AG09319 (cell line): ENCODE data around the gene MEF2C.

Source experiments
- DNase-seq: peaks from one replicate; pipeline ENCODE4 v3.0.0-alpha.2; 2010; ENCODE audit warnings: low read depth; ENCODE audit errors: extremely low read depth
- TF ChIP-seq, protein P1 (sequence below): IDR thresholded peaks from 2 replicates; pipeline ENCODE4 v1.5.1; 2011; ENCODE audit warnings: low read depth, mild to moderate bottlenecking, inconsistent platforms, low read length, moderate library complexity

Gene MEF2C

GRCh38 chr5:88724201-88724600 lies 158.8 kb downstream of the MEF2C start:
- TF ChIP-seq, protein P1, sequence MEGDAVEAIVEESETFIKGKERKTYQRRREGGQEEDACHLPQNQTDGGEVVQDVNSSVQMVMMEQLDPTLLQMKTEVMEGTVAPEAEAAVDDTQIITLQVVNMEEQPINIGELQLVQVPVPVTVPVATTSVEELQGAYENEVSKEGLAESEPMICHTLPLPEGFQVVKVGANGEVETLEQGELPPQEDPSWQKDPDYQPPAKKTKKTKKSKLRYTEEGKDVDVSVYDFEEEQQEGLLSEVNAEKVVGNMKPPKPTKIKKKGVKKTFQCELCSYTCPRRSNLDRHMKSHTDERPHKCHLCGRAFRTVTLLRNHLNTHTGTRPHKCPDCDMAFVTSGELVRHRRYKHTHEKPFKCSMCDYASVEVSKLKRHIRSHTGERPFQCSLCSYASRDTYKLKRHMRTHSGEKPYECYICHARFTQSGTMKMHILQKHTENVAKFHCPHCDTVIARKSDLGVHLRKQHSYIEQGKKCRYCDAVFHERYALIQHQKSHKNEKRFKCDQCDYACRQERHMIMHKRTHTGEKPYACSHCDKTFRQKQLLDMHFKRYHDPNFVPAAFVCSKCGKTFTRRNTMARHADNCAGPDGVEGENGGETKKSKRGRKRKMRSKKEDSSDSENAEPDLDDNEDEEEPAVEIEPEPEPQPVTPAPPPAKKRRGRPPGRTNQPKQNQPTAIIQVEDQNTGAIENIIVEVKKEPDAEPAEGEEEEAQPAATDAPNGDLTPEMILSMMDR = peak; percentile 8
- no peak for DNase-seq

DNA sequence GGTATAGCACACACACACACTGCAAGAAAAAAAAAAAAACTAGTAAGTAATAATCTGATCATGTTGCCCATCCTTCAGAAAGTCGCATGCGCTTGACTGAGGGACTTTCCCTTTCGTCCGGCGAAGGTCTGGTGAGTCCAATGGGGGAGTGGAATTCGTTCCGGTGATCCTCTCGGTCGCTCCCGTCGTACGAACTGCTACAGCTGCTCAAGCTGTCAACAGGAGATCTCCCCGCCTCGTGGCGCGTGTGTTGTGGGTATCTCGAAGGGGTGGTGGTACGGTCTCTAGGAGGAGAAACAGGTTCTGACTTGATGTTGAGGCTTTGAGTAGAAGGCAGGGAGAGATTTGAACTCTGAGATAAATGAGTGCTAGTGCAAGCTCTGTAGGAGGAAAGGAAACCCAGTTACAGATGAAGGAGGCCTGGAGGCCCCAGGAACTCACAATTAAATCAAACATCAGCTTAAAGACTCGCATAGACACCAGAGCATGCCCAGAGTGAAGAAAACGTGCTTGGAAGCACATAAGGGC lies 160.4 kb downstream of the MEF2C start:
- TF ChIP-seq, protein P1 = no peak
- DNase-seq = no peak

GRCh38 chr5:88719434-88719833 lies 163.6 kb downstream of the MEF2C start:
- no peak for DNase-seq
- TF ChIP-seq, protein P1 = no peak

- no peak for DNase-seq
These were observed 164.2 kb downstream of the MEF2C start for GRCh38 chr5:88718736-88719135.

GRCh38 chr5:88716101-88716500 lies 166.9 kb downstream of the MEF2C start:
- TF ChIP-seq, protein P1 = no peak
- no peak for DNase-seq

More at GRCh38 chr5:88718736-88719135, 164.2 kb downstream of the MEF2C start:
- TF ChIP-seq, protein P1 = no peak

GRCh38 chr5:88715503-88715902 lies 167.5 kb downstream of the MEF2C start:
- DNase-seq = no peak
- TF ChIP-seq, protein P1 = no peak

DNA sequence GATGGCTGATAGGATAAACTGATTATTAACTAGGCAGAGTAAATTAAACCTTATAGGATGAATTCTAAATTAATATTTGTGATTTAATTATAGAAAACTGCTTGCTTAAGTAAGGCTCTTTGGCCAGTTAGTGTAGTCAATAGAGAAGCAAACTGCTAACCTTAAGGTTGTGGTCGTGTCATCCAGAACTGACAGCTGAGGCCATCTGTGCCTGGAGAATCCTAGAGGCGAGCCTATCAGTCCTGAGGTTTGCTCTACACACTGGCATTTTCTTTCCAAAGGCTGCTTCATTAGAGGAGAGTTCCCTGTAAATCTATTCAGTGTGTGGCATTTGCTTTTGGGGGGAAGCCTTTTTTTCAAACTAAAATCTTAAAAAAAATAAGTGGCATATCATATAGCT lies 169.2 kb downstream of the MEF2C start:
- no peak for DNase-seq

More for the DNA sequence above, 169.2 kb downstream of the MEF2C start:
- TF ChIP-seq, protein P1 = no peak
